ENCODE results near the gene SLC31A2.

SLC31A2 gene

DNA sequence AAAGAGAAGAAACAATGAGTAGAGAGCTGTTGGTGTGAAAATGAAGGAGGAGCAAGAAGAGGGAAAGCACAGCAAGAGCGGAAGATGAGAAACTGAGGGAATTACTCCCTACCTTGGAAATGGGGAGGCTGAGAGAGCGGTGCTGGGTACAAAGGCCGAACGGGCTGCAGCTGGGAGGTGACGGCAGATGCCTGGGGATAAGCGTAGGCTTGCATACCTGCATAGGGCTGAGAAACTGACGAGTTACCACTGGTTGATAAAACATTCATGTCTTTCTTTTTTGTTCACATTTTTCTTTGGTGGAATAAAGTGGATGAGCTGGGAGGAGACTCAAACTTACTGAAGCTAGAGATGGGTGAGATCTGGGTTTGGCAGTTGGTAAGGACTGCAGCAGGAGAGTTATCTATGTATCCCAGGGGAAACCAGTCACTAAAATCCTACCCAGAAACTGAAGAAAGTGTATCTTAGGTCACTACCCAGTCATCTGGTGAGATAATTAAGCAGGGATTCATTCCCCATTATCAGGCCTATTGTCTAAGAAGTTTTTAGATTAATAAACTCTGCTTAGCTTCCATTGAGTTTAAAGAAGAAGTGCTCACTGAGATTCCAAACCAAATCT is 35.4 kb downstream of the SLC31A2 start:
- no peak for DNase-seq (ENCODE audit: low read depth)

DNA sequence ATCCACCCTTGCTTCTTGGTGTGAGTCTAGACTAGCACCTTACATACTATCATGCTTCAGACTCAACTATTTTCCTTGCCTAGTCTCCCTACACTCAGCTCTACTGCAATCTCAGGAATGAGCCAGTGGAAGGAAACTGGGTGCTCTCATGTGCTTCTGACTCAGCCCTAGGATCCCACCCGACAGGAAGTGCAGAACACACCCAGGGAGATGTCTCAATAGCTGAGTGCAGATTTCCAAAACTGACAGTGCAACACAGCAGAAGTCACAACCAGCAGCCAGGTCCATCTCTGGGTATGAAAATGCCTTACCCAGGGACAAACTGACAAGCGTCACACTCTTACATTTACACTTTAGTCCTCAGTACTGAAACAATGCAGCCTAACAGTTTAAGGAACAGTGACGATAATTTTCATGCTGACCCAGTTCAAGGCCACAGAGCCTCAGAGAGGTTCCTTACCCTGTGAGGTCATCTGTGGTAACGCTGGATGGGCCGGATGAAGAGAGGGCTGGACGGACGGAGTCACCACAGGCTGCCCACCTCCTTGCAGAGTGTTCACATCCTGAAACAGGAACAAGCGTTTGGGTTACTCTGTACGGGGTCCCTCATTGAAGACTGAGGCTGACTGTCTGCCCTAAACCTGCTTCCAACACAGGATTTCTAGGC is 37.3 kb downstream of the SLC31A2 start:
- peak; percentile 93 for DNase-seq (ENCODE audit: low read depth)

DNA sequence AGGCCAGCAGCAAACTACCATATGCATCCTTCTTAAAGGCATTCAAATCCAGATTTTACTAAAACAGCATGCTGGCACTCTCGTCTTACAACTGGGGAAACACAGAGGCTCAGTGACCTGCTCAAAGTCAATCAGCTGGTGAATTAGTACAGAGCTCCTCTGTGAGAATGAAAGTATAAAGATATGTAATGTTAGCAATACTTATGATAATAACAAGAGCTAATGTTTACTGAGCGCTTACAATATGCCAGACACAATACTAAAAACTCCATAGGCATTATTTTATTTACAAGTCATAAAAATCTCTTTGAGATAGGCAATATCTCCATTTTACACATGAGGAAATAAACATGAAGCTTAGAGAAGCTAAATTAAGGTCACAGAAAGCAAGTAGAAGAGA is 41.6 kb downstream of the SLC31A2 start:
- no peak for DNase-seq (ENCODE audit: low read depth)

DNA sequence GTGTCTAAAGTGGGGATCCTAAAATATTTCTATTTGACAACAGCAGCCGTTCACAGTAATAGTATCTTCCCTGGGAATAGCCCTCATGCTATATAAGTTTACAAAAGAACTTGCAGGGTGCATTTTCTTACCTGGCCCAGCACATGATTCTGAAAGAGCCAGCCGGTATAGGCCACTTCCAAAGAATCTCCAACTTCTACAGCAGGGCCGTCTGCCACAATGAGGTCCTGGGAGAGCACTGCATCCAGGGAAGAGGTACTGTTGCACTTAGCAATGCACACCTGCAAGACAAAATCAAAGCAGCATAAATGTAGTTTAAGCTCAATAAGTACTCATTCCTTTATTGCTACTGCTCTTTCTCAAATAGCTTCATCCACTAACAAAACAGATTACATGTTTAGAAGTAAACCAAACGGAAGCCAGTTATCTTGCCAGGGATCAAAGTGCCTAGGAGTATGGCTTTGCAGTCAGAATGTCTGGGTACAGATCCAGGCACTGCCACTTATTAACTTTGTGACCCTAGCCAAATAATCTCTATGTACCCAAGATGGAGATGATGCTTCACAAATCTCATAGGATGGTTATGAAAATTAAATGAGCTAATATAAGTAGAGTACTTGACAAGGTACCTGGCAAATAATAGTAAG is 49.0 kb downstream of the SLC31A2 start:
- DNase-seq (ENCODE audit: low read depth) = no peak

DNA sequence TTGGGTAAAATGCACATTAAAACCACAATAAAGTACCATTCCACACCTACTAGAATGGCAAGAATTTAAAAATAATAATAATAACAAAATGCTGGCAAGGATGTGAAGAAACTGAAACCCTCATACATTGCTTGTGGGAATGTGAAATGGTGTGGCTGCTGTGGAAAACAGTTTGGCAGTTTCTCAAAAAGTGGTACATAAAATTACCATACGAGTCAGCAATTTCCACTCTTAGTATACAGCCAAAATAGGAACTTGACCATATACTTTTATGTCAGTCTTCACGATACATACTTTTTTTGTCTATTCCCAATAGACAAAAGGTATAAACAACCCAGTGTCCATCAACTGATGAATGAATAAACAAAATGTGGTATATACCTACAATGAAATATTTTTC is 54.6 kb downstream of the SLC31A2 start:
- no peak for DNase-seq (ENCODE audit: low read depth)

DNA sequence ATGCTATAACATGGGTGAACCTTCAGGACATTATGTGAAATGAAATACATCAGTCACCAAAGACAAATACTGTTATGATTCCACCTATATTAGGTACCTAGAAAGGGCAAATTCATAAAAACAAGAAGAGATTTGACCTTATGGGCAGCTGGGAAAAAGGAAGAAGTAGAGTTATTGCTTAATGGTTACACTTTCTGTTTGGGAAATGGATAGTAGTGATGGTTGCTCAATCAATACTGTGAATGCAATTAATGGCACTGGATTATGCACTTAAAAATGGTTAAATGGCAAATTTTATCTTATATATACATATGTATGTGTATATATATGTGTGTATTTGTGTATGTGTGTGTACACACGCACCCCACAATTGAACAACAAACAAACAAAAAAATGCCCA is 55.1 kb downstream of the SLC31A2 start:
- no peak for DNase-seq (ENCODE audit: low read depth)

DNA sequence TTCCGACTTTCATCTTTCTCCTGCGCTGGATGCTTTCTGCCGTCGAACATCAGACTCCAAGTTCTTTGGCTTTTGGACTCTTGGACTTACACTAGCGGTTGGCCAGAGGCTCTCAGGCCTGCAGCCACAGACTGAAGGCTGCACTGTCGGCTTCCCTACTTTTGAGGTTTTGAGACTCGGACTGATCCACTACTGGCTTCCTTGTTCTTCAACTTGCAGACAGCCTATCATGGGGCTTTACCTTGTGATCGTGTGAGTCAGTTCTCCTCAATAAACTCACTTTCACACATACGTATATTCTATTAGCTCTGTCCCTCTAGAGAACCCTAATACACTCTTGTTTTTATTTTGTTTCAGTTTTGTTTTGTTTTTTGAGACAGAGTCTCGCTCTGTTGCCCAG is 60.0 kb downstream of the SLC31A2 start:
- no peak for DNase-seq (ENCODE audit: low read depth)
